CD4-positive, alpha-beta T cell treated with Interferon gamma for 1 hour (primary cell): Measurements from ENCODE around the gene MGLL.

Experiments used
- DNase-seq: peaks from one replicate; pipeline ENCODE4 v3.0.0-alpha.2; 2020

The MGLL gene

DNA sequence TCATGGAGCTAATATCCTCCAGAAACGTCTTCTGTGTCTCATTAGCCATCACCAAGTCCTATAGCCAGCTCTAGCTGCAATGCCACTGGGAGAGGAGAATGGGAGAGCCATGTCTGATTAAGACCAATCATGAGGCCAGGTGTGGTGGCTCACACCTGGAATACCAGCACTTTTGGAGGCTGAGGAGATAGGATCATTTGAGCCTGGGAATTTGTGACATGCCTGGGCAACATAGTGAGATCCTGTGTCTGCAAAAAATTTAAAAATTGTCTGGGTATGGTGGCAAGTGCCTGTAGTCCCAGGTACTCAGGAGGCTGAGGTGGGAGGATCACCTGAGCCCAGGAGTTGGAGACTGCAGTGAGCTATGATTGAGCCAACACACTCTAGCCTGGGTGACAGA, 13.1 kb downstream of the MGLL start:
- no peak for DNase-seq

DNA sequence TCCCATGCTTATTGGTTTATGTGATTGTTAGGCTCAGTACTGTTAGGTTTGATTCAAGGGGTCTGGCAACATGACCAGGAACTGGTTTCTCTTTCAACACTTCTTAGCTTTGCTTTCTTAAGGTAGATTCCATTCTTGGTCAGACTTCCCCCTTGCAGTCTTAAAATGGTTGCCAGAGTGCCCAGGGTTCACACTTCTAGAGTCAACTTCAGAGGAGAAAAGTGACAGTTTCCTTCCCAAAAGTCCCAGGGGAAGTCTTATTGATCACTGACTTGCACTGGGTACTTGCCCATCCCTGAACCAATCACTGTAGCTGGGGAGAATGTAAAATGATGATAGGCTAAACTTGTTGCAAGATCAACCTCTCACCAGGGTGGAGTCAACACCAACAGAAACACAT, 14.1 kb downstream of the MGLL start:
- DNase-seq, result no peak

DNA sequence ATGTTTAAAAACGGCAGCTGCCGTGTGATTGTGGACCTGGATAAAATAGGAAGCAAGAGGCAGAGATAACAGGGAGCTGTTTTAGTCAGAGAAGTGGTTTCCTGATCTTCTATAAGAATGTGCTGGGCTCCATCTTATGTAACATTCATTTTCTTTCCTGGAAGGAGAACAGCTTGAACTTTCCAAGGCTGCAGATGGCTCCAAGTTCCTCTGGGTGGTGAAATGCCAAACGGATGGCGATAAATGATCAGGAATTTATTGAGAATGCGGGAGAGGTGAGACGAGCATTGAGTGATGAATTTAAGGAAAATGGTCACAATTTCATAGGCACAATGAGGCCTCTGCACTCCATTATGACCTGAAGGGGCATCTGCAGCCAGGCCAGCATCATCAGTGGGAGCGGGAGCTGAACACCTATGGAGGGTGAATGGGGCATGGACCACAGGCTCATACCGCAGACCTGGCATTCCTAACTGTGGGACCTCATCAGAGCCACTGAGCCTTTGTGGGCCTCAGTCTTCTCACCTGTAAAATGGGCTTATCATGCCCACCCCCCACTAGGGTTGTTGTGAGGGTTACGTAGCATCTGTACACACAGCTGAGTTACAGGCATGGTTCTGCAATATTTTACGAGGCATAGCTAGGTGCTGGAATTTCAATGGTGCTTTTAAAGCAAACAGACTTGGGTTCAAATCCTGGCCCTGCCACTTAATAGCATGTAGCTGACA, 17.1 kb downstream of the MGLL start:
- DNase-seq, result no peak

DNA sequence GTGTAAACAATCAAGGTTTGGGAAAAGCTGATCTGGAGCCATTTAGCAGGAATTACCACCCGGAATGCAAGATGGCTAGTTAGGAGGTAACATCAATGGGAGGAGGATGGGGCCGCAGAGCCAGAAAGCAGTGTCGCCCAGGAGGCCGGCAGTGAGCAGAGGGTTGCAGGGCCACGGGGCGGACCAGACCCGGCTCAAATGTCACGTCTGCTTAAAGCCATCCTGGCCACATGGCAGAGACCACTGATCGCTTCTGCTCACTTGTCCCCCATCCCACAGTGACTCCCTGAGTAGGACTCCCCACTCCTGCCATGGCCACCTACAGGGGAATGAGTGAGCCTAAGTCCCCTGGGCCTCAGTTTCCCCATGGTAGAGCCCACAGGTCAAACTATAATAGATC, 18.2 kb downstream of the MGLL start:
- no peak for DNase-seq

DNA sequence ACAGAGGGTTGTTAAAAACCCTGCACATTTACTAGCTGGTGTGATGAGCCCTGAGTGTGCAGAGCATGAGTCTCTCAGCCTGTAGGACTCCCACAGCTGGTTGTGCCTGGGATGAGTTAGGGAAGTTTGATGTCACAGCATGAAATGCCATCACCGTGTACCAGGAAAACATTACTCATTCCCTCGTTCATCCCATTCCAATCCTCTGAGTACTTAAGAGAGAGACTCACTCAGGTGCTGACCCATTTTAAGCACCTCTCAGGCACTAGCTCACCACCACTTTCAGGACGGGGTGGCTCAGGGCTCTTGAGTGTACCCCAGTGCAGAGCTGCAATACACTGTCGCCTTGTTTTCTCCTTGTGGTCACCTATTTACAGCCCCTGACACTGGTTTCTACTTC, 18.7 kb downstream of the MGLL start:
- no peak for DNase-seq

DNA sequence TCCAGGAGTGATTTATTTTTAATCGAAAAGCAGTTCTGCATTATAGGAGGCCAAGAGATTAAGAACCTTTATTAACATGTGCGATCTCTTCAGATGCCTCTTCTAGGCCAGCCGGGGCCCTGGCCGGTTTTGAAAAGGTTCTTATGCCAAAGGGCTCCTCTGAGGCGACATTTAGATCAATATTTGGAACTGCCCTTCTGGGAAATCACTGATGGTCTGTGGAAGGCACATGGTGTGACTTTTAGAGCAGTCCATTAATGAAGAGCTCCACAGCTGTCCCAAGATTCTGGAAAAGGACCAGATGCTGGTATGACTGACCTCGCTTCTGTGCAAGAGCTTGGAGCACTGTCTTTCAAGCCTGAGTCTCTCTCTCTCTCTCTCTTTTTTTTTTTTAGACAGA, 19.7 kb downstream of the MGLL start:
- DNase-seq, result no peak

DNA sequence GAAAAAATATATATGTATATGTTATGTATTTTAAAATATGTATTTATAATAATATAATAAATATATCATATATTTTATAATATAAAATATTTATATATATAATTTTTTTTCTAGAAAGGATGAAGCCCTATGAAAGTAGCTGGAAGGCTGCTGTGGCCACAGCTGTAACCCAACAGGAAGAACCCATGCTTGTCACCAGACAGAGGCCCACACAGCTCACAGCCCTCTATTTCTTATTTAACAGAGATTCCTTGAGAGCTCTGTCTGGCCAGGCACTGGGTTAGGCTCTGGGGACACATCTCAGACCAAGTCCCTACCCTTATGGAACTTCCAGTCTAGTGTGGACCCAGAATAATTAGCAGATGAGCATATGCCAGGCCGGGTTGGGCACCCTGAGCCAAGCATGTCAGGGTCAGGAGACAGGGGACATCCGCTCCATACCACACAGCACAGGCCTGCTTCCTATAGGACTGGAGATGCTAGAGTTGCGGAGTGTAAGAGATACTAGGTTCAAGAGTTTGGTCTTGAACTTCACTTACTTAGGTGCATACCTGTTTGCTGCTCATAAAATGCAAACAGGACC, 20.5 kb downstream of the MGLL start:
- no peak for DNase-seq

DNA sequence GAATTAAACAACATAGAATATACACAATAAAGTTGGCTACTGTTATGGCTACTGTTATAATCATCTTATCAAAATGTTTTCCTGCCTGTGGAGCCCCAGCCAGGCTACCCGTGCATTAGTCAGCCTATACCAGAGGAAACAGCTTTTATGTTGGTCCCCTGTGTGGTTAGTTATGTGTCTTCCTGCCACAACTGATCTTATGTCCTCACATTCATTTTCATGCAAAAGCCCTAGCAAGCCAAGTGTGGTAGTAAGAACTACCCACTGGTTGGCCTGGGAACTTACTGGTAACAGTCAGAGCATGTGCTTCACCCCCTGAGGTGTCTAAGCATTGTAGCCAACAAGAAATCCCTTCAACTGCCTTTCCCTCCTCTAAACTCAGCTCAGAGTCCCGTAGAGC, 21.8 kb downstream of the MGLL start:
- DNase-seq, result no peak

DNA sequence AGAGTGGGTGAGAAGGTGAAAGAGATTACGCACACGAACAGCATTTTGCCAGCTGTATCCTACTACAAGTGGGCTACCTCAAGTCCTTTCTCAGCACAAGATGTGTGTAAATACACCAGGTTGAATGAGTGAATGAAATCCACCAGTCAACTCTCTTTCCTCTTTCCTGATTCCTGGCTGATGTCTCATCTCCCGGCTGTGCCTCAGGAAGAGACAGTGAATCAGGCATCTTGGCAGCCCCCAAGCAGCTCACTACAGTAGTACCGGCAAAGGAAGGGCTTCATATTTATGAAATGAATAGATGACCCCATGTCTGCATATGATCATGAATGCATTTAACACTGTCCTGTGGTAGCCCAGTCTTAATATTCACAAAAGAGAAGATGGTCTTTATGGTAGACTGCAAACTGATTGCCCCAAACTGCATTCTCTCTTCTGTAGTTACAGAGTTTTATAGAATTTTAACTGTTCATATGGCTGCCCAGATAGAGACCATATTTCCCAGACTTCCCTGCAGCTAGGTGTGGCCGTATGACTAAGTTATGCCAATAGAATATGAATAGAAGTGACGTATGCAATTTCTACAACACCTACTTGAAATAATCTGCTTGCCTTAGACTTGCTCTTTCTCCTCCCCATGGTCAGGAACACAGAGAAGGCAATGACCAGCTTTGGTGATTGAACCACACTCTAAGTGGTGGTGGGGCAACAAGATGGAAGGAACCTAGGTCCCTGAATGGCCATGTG, 22.7 kb downstream of the MGLL start:
- no peak for DNase-seq

DNA sequence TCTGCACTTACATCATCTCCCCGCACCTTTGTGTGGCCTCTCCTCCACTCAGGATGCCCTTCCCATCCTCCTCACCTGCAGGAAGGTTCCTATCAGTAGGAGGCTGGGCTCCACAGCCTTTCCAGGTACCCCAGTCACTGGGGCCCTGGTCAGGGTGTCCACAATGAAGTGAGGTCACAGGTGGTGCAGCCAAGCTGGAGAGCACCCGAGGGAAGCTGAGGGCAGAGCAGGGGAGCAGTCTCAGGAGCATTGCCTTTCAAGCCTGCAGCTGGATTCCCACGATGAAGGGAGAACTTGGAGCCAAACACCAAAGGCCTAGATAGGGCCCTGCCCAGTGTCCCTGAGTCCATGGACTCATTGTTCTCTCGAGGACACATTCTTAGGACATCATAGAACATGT, 23.6 kb downstream of the MGLL start:
- DNase-seq, result no peak

DNA sequence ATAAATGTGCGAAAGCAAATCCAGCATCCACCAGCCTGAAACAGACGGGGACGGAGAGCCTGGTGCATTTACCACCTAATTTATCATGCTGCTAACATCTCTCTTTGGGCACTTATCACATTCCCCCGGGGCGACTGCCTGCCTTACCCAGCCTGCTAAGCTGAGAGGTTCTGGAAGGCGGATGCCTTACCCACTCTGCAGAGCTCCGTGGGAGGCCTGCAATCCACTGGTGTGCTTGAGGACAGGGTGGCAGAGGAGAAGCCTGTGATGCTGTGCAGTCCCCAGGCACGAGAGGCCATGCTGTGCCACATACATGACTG, 25.5 kb downstream of the MGLL start:
- no peak for DNase-seq

DNA sequence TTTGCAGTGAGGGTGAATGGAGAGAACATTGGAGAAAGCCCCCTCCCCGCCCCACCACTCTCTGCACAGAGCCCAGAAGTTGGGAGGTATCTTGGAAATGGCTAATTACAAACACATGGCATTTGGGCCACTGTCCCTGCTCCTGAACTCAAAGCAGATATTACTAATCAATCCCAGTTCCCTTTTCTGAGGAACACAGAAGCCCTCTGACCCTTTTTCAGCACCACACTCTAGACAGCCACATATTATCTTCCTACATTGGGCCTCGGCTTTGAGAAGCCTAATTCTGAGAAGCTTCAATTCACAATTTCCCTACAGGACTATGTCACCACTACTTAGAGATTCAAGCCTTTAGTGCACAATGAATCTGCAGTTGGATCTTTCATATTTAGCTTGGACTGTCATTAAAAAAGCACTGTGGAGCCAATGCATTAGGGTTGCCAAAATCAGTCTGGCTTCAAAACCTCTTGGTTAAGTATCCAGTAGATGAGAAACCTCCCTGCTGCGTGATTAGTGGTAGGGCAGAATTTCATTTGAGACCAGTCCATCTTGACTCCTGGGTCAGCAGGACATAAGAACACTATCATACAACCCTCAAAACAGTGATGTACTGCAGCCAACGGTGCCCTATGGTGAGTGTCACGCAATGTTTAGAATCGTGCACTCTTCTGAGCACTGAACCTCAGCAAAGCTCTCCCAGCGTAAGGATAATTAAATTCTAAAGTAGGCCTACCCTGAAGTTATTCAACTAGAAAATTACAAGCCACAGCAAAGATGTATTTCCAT, 26.1 kb downstream of the MGLL start:
- no peak for DNase-seq

DNA sequence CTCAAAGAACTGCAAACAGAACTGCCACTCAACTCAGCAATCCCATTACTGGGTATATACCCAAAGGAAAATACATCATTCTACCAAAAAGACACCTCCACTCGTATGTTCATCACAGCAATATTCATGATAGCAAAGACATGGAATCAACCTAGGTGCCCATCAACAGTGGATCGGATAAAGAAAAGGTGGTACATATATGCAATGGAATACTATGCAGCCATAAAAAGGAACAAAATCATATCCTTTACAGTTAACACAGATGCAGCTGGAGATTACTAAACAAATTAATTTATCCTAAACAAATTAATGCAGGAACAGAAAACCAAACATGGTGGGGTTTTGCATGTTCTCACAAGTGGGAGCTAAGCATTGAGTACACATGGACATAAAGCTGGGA, 27.3 kb downstream of the MGLL start:
- no peak for DNase-seq

DNA sequence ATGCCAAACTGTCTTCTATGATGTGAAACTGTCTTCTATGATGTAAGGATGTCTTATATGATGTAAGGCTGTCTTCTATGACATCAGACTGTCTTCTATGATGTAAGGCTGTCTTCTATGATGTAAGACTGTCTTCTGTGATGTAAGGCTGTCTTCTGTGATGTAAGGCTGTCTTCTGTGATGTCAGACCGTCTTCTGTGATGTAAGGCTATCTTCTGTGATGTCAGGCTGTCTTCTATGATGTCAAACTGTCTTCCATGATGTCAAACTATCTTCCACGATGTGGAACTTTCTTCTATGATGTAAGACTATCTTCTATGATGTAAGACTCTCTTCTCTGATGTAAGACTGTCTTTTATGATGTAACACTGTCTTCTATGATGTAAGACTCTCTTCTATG, 27.9 kb downstream of the MGLL start:
- no peak for DNase-seq

DNA sequence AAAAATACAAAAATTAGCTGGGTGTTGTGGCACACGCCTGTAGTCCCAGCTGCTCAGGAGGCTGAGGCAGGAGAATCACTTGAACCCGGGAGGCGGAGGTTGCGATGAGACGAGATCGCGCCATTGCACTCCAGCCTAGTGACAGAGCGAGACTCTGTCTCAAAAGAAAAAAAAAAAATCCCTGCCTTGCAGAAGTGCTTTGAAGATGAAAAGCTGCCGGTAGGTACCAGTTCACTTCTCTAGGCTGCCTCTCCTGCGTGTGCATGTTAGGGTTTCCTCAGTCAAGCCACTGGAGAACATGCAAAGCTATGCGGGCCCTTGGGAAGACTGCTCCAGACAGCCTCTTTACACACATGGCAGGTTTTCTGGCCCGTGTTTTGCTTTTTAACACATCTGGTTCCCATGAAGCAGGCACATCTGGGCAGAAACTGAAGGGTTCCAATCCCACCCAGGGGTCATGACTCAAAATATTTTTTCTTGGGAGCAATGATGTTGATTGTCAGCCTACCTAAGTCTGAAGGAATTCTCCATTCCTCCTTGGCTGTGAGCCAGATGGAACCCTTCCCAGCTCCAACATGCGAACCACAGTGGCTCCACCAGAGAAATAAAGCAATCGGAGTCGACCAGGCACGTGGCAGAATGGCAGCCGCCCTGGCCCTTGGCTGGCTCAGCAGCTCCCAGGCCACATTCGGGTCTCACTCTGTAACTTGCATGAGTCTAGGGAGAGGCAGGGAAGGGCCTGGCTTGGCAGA, 29.6 kb downstream of the MGLL start:
- DNase-seq, result no peak

DNA sequence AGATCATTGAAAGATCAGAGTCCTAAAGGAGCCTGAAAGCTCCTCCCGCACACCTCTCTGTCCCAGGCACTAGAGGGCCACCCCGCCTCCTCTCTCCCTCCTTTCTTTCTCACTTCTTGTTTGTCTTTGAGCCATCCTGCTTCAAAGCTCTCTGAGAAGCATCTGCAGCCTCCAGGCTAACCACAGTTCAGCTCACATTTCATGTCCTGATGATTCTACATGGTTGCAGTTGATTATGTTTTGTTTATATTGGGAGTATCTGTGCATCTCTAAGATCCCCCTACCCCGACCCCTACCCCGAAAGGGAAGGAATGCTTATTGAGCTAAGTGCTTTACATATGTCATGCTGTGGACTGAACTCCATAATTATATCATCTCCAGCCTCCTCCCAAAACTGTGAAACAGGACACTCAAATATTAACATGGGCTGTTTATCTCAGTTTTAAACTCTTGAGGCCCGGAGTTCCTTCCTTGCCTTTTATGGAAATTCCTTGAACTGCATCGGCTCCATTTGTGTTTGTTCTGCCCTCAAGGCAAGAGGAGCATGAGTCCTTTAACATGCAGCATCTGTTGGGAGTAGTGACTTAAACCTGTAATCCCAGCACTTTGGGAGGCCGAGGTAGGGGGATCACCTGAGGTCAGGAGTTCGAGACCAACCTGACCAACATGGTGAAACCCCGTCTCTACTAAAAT, 30.9 kb downstream of the MGLL start:
- DNase-seq, result no peak

DNA sequence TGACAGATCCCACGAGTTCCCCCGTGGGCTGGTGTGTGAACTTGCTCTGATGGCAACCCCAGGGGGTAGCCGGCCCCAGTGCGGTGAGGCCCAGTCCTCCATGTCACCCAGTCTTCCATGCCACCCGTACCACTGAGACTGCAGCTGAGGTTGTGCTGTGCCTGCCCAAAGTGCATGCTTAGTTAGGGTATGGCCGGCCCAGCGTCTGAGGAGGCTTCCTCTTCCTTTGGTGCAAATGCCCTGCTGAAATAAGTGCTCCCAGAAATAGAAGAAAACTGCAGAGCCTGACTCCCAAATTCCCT, 31.5 kb downstream of the MGLL start:
- DNase-seq, result no peak

DNA sequence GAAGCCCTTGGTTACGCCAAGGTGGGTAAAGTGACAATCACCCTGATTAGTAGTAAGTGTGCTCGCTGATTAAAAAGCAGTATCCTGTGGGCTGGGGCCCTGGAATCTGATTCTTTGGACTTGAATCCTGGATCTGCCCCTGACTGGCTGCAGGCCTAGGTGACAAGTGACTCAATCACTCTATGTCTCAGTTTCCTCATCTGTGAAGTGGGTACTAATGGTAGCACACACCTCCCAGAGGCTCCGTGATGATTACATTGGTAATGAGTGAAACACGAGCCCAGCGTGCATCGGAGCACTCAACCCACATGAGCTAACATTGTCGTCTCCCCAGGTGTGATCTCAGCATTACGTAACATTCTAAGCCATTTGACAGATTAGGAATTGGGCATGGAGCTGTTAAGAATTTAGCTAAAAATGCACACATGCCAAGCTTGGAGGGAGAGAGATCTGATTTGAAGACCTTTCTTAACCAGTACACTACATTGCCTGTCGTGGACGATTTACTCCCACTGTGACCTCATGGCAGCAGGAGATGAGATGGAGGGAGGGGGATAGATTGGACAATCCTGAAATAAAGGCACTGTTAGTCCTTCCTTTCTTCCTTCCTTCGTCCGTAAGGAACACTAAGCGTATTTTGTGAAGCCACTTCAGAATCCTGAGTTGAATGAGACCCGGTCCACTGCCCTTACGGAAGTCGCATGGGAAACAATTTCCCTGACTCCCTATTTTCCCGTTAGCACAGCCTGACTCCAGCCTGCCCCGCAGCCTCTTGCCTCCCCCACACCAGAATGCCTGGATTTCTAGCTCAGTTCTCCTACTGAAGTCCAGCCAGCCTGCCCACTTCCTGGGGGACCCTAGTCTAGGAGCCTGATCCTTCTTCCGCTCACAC, 32.1 kb downstream of the MGLL start:
- DNase-seq, result no peak

DNA sequence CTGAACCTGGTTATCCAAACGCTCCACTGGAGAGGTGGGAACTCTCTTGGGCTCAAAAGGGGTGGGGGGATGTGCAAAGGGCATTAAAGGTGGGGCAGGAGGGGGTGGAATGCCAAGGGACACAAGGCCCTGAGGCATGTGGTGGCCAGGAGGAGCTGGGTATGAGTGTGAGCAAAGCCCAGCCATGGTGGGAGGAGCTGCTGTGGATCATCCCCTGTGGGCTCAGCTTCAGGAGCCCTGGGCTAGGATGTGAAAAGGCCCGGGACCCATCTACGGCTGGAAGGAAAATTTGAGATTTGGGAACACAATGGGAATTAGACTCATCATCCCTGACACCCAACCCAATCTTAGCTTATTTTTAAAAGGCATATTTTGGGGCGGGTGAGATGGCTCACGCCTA, 33.3 kb downstream of the MGLL start:
- DNase-seq, result no peak

DNA sequence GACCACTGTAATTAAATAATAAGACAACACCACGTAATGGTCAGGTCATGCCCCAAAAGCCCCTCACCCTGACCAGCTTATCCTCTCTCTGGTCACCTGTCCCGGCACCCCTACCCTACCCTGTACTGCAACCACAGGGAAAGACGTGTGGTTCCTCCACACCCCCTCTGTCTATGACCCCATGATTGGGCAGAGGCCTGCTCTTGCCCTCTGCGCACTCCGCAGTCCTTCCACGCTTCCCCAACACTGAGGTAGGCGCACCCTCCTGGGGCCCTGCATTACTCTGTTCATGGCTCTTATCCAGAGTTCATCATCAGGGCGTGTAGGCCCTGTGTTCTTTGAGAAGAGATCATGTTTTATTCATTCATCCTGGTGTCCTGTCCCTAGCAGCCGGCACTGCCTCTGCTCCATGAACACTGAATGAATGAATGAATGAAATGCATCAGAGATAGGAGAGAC, 33.8 kb downstream of the MGLL start:
- no peak for DNase-seq

DNA sequence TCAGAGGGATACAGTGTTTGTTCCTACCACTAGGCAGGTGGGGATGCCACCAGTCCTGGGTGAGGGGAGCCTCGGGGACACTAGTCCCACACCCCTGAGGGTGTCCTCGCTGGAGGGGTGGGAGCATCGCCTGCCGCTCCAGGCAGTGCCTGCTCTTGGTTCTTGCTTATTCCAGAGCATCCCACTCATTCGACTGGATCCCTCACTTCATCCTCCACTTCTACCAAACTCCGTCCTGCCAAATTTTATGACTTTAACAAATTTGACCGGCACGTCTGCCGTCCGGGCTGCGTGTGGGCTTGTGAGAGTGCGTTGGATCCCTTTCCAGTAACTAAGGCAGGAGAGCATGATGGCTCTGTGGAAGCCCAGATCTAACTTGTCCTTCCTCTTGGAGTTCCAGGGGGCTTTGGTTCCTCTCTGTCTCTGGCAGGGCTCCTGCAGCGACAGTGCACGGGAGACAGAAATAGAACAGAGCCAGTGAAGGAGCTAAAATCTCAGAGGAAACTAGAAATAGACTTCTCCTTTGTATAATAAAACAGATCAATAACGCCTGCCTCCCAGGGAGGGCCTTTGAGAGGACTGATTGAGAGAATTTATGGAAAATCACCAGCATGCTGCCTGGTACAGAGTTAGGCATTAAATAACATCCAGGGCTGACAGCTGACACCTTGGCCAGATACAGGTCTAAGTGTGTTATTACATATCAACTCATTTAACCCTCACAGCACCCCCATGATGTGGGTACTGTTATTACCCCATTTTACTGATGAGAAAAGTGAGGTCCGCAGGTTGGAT, 34.5 kb downstream of the MGLL start:
- no peak for DNase-seq
